ENCODE measurements around the gene PPP1R12A. TPM values are rescaled to one million over a fixed set of nuclear protein-coding genes. Genes with fewer than 3 reads are reported as not detected.
A peak's percentile ranks its signal among the peaks of the same experiment; 100 is the strongest.

The PPP1R12A gene
- total RNA-seq, 1 donor from 2014 or later, result 95.8 TPM

- H3K36me3 ChIP-seq, result no peaks in the 10 kb centered on the region
- intact Hi-C loops (cut with DNase I), result no loop called here
- no peak for TF ChIP-seq CTCF (IDR thresholded peaks at IDR 0.05)
- TF ChIP-seq POLR2A (IDR thresholded peaks at IDR 0.05), result no peak
- no peak for TF ChIP-seq POLR2AphosphoS5 (IDR thresholded peaks at IDR 0.05; ENCODE audit: insufficient read depth in 1 of 2, low read depth in 1 of 2)
- no peak for DNase-seq (ENCODE audit: extremely low spot score in 2 of 2)
- H3K4me3 ChIP-seq, result no peak overlapping the region
- H3K4me1 ChIP-seq, result no peaks in the 10 kb centered on the region
- no peaks in the 10 kb centered on the region for H3K9me3 ChIP-seq
- H3K27me3 ChIP-seq, result no peaks in the 10 kb centered on the region
- H3K27ac ChIP-seq, result no peak overlapping the region
These were observed 187.6 kb downstream of the PPP1R12A start for GRCh38 chr12:79747274-79747673.

- H3K27me3 ChIP-seq, result no peaks in the 10 kb centered on the region
- H3K4me3 ChIP-seq, result no peak overlapping the region
- no peak for DNase-seq (ENCODE audit: extremely low spot score in 2 of 2)
- no peaks in the 10 kb centered on the region for H3K9me3 ChIP-seq
- TF ChIP-seq POLR2A (IDR thresholded peaks at IDR 0.05) (no peak), POLR2AphosphoS5 (IDR thresholded peaks at IDR 0.05; ENCODE audit: insufficient read depth in 1 of 2, low read depth in 1 of 2) (no peak), CTCF (IDR thresholded peaks at IDR 0.05) (peak in 2 of 3 experiments; percentile 35 to 50)
- H3K36me3 ChIP-seq, result no peaks in the 10 kb centered on the region
- no peak overlapping the region for H3K27ac ChIP-seq
- intact Hi-C loops (cut with DNase I), result no loop called here
- H3K4me1 ChIP-seq, result no peaks in the 10 kb centered on the region
These were observed 196.8 kb downstream of the PPP1R12A start for GRCh38 chr12:79737875-79738718.

GRCh38 chr12:79732638-79733037 lies 202.3 kb downstream of the PPP1R12A start:
- no peaks in the 10 kb centered on the region for H3K27me3 ChIP-seq
- no peaks in the 10 kb centered on the region for H3K9me3 ChIP-seq
- no peaks in the 10 kb centered on the region for H3K36me3 ChIP-seq
- H3K4me3 ChIP-seq, result no peak overlapping the region
- H3K4me1 ChIP-seq, result no peaks in the 10 kb centered on the region
- no peak overlapping the region for H3K27ac ChIP-seq
- intact Hi-C loops (cut with DNase I), result no loop called here
- DNase-seq (ENCODE audit: extremely low spot score in 2 of 2), result no peak
- TF ChIP-seq CTCF (IDR thresholded peaks at IDR 0.05) (no peak), POLR2A (IDR thresholded peaks at IDR 0.05) (no peak), POLR2AphosphoS5 (IDR thresholded peaks at IDR 0.05; ENCODE audit: insufficient read depth in 1 of 2, low read depth in 1 of 2) (no peak)

GRCh38 chr12:79725987-79726386 lies 208.9 kb downstream of the PPP1R12A start:
- Histone ChIP-seq H3K4me3 (no peak overlapping the region), H3K27ac (no peak overlapping the region), H3K9me3 (no peaks in the 10 kb centered on the region), H3K4me1 (no peaks in the 10 kb centered on the region), H3K36me3 (no peaks in the 10 kb centered on the region), H3K27me3 (no peaks in the 10 kb centered on the region)
- no peak for DNase-seq (ENCODE audit: extremely low spot score in 2 of 2)
- intact Hi-C loops (cut with DNase I), result no loop called here
- TF ChIP-seq CTCF (IDR thresholded peaks at IDR 0.05), result no peak
- peak in 1 of 2 donors; percentile 58 for TF ChIP-seq POLR2AphosphoS5 (IDR thresholded peaks at IDR 0.05; ENCODE audit: insufficient read depth in 1 of 2, low read depth in 1 of 2)
- no peak for TF ChIP-seq POLR2A (IDR thresholded peaks at IDR 0.05)

Small RNA genes lying within 50 kb of the gene (small RNA-seq; reads per million reads assigned to genes)
- not detected for gene RNA5SP363

Other genes with a start within 250 kb of the PPP1R12A start
- gene PAWR, start 244.1 kb downstream of the PPP1R12A start, total RNA-seq, result 103 TPM
- gene OTOGL, start 164.4 kb upstream of the PPP1R12A start, total RNA-seq, result under 0.01 TPM

Data from vagina (tissue), 2 donors.